Stimulated activated naive CD8-positive, alpha-beta T cell treated with anti-CD3 and anti-CD28 coated beads, Interleukin-15, amount 100 ng/mL, for 72 hours (primary cell): ENCODE measurements around the gene KIF19.

Experiments used
- ATAC-seq: fragments of 150-1000 bp; cut with Tn5 transposase; 2 replicates; pipeline ENCODE4 v1.10.0; 2021; ENCODE audit warnings: mild to moderate bottlenecking, moderate library complexity
- DNase-seq, 2 donors: peaks; one replicate each; pipeline ENCODE4 v3.0.0; 2021 to 2022
- H3K27ac Mint-ChIP-seq, 2 donors: one replicate each; pipeline ENCODE4 v1.8.0; 2022; ENCODE audit warnings: mild to moderate bottlenecking in 2 of 2, mixed read lengths in 2 of 2, moderate library complexity in 2 of 2
- H3K27me3 Mint-ChIP-seq: one replicate; pipeline ENCODE4 v1.8.0; 2022; ENCODE audit warnings: mixed read lengths
- H3K4me1 Mint-ChIP-seq: one replicate; pipeline ENCODE4 v1.8.0; 2022; ENCODE audit warnings: mild to moderate bottlenecking, mixed read lengths
- H3K4me3 Mint-ChIP-seq, 2 donors: one replicate each; pipeline ENCODE4 v1.8.0; 2022; ENCODE audit warnings: mild to moderate bottlenecking in 2 of 2, mixed read lengths in 2 of 2, moderate library complexity in 1 of 2
- H3K9me3 Mint-ChIP-seq, 2 donors: one replicate each; pipeline ENCODE4 v1.8.0; 2022; ENCODE audit warnings: mixed read lengths in 2 of 2

KIF19 gene

DNA sequence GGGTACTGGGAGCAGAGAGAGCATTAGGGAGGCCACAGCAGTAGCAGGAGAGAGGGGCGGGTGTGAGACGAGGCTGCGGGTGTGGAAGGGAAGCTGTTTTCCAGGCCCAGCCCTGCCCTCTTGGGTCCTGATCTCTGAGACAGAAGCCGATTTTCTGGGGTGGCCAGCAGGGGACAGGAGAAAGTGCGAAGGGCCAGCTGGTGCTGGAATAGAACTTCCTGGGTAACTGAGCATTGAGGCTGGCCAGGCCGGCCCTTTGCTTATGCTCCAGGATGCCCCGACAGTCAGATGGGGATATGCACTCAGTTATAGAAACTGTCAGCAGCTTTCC lies 34.8 kb downstream of the KIF19 start:
- Mint-ChIP-seq H3K27ac (no peak overlapping the region), H3K27me3 (peaks cover 67% of the 10 kb centered on the region)

DNA sequence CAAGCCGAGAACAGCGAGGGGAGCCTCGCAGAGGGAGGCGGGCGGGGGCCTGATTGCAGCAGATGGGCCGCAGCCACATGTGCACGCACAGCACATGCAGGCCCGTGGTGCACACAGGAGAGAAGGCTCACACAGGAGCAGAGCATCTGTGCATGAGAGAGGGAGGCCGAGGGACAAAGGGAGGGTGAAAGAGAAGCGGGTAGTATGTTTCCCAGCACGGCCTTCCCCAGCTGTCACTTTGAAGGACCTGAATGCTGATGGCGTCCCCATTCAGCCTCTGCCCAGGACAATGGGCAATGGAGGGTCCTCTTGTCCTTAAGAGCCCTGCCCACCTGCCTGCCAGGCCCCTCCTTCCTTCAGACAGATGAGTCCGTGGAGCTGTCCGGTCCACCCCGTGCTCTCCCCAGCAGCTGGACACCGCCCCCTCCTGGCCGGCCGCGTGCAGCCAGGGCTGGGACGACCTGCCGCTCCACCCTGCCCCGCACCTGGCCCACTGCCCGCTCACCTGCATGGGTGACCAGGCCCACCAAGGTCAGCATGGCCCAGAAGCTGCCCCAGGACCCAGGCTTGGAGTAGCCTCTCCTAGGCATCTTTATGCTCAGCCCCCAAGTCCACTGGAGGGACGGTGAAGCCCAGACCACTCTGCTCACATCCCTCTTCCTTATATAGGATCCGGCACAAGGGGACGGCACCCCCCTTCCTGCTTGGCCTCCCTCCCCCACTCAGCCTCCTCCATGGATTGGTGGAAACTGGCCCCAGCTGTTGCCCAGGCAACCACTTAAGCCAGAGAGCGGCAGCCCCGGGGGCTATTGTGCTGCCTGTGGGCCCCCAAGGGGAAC lies 35.4 kb downstream of the KIF19 start, which contains the start of gene BTBD17:
TSS of gene BTBD17 (minus strand) at position 639 of the 839 bp plus-strand sequence. CDS start at position 590, 49 bp downstream.
- DNase-seq (peak; percentile 36 to 49), ATAC-seq (peak; percentile 75)
- peaks cover 61% of the 10 kb centered on the region for H3K27me3 Mint-ChIP-seq
- H3K9me3 Mint-ChIP-seq: no peaks in the 10 kb centered on the region
- H3K27ac Mint-ChIP-seq: no peak within 1 kb of the TSS
- no peak within 1 kb of the TSS for H3K4me3 Mint-ChIP-seq
- peaks cover 14% of the 10 kb centered on the region for H3K4me1 Mint-ChIP-seq

More for the DNA sequence above, 34.8 kb downstream of the KIF19 start:
- Mint-ChIP-seq H3K4me3 (no peak overlapping the region), H3K4me1 (peaks cover 14% of the 10 kb centered on the region), H3K9me3 (no peaks in the 10 kb centered on the region)
- ATAC-seq: no peak
- no peak for DNase-seq

GRCh38 chr17:74362069-74362405 lies 36.0 kb downstream of the KIF19 start:
- Mint-ChIP-seq H3K4me3 (no peak overlapping the region), H3K27me3 (peaks cover 55% of the 10 kb centered on the region), H3K9me3 (no peaks in the 10 kb centered on the region), H3K27ac (no peak overlapping the region), H3K4me1 (peaks cover 14% of the 10 kb centered on the region)
- no peak for ATAC-seq
- DNase-seq: no peak

GRCh38 chr17:74362810-74363498 lies 36.9 kb downstream of the KIF19 start:
- no peak for DNase-seq
- peaks cover 14% of the 10 kb centered on the region for H3K4me1 Mint-ChIP-seq
- no peak overlapping the region for H3K27ac Mint-ChIP-seq
- no peak overlapping the region for H3K4me3 Mint-ChIP-seq
- ATAC-seq: no peak
- no peaks in the 10 kb centered on the region for H3K9me3 Mint-ChIP-seq
- H3K27me3 Mint-ChIP-seq: peaks cover 46% of the 10 kb centered on the region

- Mint-ChIP-seq H3K4me3 (no peak within 1 kb of the TSS), H3K27me3 (peaks cover 4% of the 10 kb centered on the region), H3K9me3 (no peaks in the 10 kb centered on the region), H3K4me1 (peaks cover 20% of the 10 kb centered on the region), H3K27ac (no peak within 1 kb of the TSS)
- DNase-seq: no peak
- no peak for ATAC-seq
Measured at GRCh38 chr17:74367206-74367605, 41.2 kb downstream of the KIF19 start, which contains the start of gene GPR142. Gene GPR142 (plus strand): TSS chr17:74367506. CDS start chr17:74369541, 2,035 bp downstream.

DNA sequence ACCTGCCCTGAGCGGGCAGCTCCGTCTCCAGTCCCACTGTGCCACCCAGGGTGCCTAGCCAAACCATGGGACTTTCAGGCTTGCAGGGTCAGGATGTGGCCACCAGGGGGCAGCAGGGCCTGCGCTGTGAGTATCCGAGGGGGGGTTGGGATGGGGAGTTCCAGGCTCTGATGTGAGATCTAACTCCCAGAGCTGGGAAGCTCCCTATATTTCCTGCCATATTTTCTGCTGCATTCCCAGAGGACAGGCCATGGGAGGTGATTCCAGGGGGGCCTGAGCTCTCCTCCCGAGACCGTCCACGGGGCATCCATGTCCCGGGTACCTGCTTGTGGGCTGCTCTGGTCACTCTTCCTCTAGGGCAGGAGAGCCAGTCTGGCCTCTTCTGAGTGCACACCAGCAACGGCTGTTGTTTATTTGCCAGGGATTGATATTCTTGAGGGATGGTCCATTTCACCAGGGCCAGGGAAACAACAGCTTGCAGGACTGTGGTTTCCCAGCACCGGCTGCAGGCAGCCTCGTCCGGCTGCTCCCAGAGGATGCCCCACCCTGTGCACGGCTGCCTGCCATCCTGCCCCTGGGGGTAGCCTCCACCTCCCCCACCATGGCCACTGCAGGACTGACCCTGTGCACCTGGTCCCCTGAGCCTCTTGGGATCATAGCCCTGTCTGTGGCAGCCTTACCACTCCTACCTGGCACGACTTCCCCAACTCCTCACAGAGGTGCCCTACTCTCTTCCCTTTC lies 42.5 kb downstream of the KIF19 start:
- H3K9me3 Mint-ChIP-seq: no peaks in the 10 kb centered on the region
- ATAC-seq: peak; percentile 73
- H3K27ac Mint-ChIP-seq: no peak overlapping the region
- peaks cover 19% of the 10 kb centered on the region for H3K4me1 Mint-ChIP-seq
- no peaks in the 10 kb centered on the region for H3K27me3 Mint-ChIP-seq
- DNase-seq: peak; percentile 63 to 64
- peak overlapping the region; percentile 38 to 68 for H3K4me3 Mint-ChIP-seq

DNA sequence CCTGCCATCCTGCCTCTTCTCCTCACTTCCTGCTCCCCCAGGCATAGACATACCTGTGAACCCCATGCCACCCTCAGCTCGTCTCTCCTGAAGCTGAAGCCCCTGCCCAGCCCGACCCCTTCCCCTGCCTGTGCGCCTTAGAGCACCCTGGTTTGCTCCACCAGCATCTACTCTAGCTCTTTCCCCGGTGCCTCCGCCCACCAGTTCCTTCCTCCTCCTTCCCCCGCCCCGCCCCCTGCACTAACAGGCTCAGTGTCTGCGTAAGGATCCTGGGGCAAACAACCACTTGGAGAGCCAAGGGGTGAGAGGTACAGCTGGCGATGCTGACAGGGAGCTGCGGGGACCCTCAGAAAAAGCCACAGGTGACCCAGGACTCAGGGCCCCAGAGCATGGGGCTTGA lies 43.2 kb downstream of the KIF19 start:
- peak; percentile 33 to 38 for DNase-seq
- H3K9me3 Mint-ChIP-seq: no peaks in the 10 kb centered on the region
- no peak overlapping the region for H3K27ac Mint-ChIP-seq
- peak overlapping the region; percentile 38 to 68 for H3K4me3 Mint-ChIP-seq
- peaks cover 19% of the 10 kb centered on the region for H3K4me1 Mint-ChIP-seq
- ATAC-seq: peak; percentile 62
- no peaks in the 10 kb centered on the region for H3K27me3 Mint-ChIP-seq

- Mint-ChIP-seq H3K27me3 (no peaks in the 10 kb centered on the region), H3K4me1 (peaks cover 19% of the 10 kb centered on the region), H3K9me3 (no peaks in the 10 kb centered on the region), H3K27ac (no peak overlapping the region), H3K4me3 (peak overlapping the region in 1 of 2 donors; percentile 68)
- no peak for ATAC-seq
- DNase-seq: no peak
Measured at GRCh38 chr17:74369665-74370490, 43.9 kb downstream of the KIF19 start.

DNA sequence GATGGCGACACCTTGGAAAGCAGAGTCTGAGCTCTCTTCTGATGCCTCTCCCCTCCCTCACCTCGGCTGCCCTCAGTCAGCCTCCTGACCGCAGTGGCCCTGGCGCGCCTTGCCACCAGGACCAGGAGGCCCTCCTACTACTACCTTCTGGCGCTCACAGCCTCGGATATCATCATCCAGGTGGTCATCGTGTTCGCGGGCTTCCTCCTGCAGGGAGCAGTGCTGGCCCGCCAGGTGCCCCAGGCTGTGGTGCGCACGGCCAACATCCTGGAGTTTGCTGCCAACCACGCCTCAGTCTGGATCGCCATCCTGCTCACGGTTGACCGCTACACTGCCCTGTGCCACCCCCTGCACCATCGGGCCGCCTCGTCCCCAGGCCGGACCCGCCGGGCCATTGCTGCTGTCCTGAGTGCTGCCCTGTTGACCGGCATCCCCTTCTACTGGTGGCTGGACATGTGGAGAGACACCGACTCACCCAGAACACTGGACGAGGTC lies 45.7 kb downstream of the KIF19 start:
- Mint-ChIP-seq H3K27ac (no peak overlapping the region), H3K4me1 (peaks cover 19% of the 10 kb centered on the region), H3K9me3 (no peaks in the 10 kb centered on the region), H3K4me3 (no peak overlapping the region), H3K27me3 (no peaks in the 10 kb centered on the region)
- ATAC-seq (no peak), DNase-seq (no peak)

DNA sequence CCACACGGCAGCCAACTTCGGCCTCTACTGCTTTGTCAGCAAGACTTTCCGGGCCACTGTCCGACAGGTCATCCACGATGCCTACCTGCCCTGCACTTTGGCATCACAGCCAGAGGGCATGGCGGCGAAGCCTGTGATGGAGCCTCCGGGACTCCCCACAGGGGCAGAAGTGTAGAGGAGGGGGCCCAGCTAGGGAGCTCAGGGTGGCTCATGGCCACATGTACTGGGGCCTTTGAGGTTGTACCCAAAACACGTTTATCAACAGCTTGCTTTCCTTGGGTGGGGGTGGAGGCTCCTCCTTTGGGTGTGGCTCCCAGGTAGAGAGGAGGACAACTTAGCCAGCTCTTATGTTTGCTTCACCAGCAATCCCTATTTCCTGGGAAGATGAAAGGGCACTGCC lies 46.4 kb downstream of the KIF19 start:
- Mint-ChIP-seq H3K27ac (no peak overlapping the region), H3K27me3 (no peaks in the 10 kb centered on the region)

DNA sequence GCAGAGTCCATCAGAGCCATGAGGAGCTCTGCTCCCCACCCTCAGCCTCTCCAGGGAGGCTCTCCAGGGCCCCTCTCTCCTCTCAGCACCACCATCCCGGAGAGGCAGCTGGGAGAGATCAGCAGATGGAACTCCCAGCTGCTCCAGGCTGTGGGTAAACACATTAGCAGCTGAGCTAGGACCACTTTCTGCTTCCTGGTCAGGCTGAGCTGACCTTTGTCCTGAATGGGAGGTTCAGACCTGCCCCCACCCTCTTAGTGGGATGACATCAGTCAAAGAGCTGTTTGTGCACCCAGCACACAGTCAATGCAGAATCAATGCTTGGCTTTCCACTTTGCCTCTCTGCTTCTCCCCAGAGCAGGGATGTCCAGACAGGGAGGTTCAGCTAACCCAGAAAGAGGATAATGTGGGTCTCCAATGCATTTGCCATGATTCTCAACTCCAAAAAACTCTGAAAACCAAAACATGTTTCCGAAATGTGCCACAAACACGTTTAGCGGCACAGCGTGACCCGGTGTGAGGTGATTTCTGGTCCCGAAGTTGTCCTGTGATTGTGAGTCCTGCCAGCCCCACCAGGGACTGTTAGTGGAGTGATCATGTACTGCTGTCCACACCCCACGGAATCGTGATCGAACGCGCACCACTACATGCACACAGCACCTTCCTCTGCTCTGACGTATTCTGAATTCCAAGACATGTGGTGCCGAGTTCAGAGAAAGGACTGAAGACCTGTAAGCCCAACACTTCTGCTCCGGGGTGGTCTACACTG lies 48.0 kb downstream of the KIF19 start:
- H3K4me3 Mint-ChIP-seq: no peak overlapping the region
- ATAC-seq (no peak), DNase-seq (no peak)
- H3K4me1 Mint-ChIP-seq: peaks cover 8% of the 10 kb centered on the region
- H3K27me3 Mint-ChIP-seq: no peaks in the 10 kb centered on the region
- no peak overlapping the region for H3K27ac Mint-ChIP-seq
- H3K9me3 Mint-ChIP-seq: no peaks in the 10 kb centered on the region

More for the DNA sequence above, 46.4 kb downstream of the KIF19 start:
- ATAC-seq (no peak), DNase-seq (no peak)
- no peaks in the 10 kb centered on the region for H3K9me3 Mint-ChIP-seq
- H3K4me1 Mint-ChIP-seq: peaks cover 19% of the 10 kb centered on the region
- H3K4me3 Mint-ChIP-seq: no peak overlapping the region

GRCh38 chr17:74374858-74375257 lies 48.8 kb downstream of the KIF19 start:
- no peak for ATAC-seq
- H3K4me3 Mint-ChIP-seq: no peak overlapping the region

DNA sequence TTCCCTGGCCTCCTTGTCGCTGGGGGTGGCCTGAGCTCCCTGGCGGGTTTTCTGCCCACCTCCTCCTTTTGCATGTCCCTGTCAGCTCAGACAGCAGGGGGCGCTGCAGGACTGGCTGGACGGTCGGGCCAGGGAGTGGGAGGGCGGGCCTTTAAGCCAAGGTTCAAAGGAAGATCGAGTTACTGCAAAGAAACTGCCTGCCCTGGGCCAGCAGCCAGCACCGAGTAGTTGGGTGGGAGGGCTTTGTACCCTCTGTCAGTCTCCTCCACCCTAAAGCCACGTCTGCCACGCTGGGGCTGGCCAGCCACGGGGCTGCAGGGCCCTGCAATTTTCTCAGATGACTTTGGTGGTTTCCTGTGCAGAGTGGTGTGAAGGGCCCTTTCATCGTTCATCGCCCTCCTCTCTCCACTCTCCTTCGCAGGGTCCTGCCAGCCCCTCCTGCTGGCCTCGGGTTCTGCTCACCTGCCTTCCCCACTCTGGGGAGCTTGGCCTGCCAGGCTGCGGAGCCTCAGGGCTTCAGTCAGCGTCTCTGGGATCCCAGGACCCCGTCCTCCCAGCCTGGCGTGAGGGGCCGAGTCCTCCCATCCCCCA lies 53.6 kb downstream of the KIF19 start:
- Mint-ChIP-seq H3K27me3 (no peaks in the 10 kb centered on the region), H3K9me3 (no peaks in the 10 kb centered on the region), H3K27ac (no peak overlapping the region), H3K4me1 (peaks cover 11% of the 10 kb centered on the region), H3K4me3 (peak overlapping the region in 1 of 2 donors; percentile 21)
- ATAC-seq (peak; percentile 95), DNase-seq (peak; percentile 89 to 91)

More at GRCh38 chr17:74374858-74375257, 48.8 kb downstream of the KIF19 start:
- Mint-ChIP-seq H3K27ac (no peak overlapping the region), H3K9me3 (no peaks in the 10 kb centered on the region), H3K27me3 (no peaks in the 10 kb centered on the region), H3K4me1 (peaks cover 4% of the 10 kb centered on the region)
- DNase-seq: no peak
